ENCODE results near the gene SPATC1L.

SPATC1L gene

DNA sequence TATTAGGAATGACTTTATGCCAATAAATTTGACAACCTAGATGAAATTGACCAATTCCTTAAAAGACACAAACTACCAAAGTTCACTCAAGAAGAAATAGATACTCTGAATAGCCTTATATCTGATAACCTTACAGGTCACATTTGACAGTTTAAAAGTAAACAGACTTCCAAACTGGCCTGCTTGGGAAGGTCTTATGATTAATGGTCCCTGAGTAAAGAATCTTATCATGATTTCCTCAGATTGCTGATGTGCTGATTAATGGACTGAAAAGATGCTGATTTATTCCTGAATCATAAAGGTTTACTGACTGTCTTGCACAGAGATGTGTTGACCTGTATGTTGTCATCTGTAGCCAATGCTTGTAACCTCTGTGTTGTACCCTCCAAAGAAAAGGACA, 19.2 kb downstream of the SPATC1L start:
- DNase-seq (ENCODE audit: low read depth in 1 of 2, low spot score in 1 of 2) = no peak

DNA sequence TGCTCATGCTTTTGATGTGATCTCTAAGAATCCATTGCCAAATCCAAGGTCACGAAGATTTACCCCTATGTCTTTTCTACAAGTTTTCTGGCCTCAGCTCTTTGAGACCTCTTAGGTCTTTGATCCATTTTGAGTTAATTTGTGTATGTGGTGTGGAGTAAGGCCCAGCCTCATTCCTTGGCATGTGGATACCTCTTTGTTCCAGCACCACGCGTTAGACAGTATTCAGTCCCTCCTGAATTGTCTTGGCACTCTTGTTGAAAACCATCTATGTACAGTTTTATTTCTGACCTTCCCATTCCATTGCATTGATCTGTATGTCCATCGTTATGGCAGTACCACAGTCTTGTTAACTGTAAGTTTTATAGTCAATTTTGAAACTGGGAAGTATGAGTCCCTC, 20.9 kb downstream of the SPATC1L start:
- no peak for DNase-seq (ENCODE audit: low read depth in 1 of 2, low spot score in 1 of 2)

DNA sequence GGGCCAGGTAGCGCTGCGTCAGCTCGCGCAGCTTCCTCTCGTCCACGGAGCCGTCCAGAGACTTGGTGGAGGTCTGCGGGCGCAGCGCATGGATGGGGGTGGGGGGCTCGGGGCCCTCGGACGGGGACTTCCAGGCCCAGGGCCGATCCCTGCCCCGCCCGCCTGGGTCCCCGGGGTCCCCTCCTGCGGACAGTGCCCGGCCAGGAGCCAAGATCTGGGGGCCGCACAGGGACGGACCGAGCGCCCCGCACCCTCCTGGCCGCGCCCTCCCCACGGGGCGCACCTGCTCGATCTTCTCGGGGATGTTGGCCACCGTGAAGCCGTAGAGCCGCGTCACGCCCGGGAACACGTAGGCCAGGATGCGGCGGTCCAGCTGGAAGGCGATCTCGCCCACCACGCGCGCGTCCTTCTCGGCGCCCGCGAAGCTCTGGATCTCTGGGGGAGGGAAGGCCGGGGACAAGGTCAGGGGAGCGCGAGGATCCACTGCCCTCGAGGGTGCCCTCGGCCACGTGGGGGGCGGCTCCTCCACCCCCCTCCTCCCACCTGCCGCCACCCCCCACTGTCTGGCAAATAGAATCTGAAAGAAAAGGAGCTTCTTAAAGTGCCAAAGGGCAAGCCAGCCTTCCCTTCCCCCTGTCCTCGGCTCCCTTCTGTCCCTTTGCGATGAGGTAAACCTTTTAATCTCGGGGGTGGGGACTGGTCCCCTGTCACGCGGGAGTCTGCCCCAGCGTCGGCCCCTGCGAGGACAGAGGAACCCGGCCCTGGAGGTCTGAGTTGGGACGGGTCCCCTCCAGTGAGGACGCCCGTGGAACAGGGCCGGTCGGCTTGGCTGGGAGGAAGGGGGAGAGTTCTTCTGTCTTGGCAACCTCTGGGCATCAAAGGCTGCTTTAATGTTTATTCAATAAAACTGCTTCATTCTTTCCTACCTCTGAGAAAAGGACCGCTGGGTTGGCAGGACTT, 22.3 kb downstream of the SPATC1L start:
- no peak for DNase-seq (ENCODE audit: low read depth in 1 of 2, low spot score in 1 of 2)

DNA sequence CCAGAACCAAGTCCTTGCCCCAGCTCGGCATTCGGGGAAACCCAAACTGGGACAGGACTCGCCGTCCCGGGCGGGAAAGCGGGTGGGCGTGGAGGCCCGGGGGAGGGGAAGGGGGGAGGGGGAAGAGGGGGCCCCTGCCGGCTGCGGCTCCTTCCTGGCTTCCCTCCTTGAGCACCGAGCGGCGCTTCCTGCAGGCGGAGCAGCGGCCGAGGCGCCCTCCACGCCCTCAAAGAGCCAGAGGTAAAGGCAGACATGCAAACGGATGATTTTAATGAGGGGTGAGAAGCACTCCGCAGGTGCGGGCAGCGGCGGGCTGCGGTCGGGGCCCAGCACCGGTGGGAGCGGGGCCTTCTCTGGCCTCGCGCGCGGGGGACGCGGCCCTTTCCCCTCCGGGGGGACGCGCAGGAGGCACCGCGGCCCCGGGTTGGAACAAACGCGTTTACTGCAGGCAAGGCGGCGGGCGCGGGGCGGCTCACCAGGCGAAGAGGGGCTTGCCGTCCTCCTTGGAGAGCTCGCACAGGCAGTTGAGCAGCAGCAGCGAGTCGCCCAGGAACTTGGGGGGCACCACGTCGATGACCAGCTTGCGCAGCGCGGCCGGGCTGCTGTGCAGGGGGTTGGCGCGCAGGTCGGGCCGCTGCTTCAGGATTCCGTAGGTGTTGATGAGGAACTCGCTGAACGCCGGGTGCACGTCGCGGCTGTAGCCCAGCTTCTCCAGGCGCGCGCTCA, 23.2 kb downstream of the SPATC1L start:
- DNase-seq (ENCODE audit: low read depth in 1 of 2, low spot score in 1 of 2) = no peak

DNA sequence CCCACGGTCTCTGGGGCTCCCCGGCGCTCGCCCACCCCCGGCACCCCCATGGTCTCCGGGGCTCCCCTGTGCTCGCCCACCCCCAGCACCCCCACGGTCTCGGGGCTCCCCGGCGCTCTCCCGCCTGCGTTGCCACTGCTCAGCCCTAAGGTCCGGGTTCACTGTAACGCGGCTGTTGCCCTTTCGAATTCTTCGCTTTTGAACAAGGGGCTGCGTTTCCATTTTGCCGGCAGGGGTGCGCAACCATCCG, 23.7 kb downstream of the SPATC1L start:
- no peak for DNase-seq (ENCODE audit: low read depth in 1 of 2, low spot score in 1 of 2)

DNA sequence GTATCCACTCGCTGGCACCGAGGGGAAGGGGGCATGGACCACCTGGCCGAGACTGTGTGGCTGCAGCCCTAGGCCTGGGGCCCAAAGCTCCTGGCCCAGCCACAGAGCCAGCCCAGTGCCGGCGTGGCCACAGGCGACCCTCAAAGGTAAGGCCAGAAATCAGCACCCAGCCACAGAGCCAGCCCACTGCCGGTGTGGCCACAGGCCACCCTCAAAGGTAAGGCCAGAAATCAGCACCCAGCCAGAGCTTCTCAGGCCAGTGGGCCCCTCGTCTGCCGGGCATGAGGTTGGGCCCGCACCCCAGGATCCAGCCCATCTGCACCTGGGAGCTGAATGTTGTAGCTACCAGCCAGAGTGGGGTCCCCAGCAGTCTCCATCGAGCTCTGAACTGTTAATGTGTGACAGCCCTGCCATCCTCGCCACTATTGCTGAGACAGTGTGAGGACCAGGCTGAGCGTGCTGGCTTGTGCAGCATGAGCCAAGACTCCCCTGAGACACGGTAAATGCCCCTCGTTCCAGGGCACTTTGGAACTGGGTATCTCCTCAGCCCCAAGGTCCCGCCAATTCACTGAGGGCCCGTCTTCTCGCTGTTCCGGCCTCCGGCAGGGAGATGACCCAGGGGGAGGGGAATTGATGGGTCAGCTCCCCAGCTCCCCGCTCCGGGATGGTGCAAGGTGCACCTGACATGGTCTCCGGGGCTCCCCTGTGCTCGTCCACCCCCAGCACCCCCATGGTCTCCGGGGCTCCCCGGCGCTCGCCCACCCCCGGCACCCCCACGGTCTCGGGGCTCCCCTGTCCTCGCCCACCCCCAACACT, 24.2 kb downstream of the SPATC1L start:
- DNase-seq (ENCODE audit: low read depth in 1 of 2, low spot score in 1 of 2) = no peak

DNA sequence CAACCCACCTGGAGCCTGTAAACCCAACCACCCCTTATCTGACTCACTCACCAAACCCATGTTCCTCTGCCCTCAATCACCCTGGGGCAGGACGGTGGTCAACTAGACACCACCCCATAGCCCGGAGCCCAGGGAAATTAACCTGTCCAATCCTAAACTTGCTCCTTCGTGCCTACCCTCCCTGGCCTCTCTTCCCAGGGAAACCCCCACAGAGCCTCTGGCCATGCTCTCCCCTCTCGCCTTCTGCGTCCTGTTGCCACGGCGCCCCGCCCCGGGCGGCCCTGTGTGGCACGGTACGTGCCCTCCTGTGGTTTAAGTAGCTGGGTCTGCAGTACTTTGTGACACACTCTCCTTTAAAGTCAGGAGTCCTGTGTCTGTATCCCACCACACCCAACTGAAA, 24.9 kb downstream of the SPATC1L start:
- no peak for DNase-seq (ENCODE audit: low read depth in 1 of 2, low spot score in 1 of 2)

DNA sequence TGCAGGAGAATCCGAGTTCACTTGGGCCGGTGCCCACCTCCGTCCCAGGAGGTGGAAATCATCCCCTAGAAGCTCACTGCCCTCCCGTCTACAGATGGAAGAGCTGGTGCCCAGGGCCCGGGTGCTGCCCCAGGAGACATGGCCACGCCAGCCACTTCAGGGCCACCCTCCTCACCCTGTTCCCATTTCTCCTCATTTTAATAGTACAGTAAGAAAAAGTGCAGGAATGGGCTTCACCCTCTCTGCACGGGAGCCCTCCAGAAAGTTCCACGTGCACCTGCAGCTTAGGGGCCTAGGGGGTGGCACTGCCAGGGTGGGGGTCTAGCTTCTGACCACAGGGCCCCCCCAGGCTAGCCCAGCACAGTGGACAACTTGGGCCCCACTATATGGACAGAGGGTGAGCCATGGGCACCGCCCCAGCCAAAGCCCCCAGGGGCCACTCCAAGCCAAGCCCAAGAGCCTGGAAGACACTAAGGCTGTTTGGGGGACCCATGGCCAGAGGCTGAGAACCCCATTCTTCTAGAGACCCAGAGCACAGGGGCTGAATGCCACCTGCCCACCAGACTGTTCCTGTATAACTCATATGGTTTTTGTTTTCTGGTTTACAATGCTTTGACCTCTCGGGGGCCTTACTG, 25.5 kb downstream of the SPATC1L start:
- no peak for DNase-seq (ENCODE audit: low read depth in 1 of 2, low spot score in 1 of 2)

DNA sequence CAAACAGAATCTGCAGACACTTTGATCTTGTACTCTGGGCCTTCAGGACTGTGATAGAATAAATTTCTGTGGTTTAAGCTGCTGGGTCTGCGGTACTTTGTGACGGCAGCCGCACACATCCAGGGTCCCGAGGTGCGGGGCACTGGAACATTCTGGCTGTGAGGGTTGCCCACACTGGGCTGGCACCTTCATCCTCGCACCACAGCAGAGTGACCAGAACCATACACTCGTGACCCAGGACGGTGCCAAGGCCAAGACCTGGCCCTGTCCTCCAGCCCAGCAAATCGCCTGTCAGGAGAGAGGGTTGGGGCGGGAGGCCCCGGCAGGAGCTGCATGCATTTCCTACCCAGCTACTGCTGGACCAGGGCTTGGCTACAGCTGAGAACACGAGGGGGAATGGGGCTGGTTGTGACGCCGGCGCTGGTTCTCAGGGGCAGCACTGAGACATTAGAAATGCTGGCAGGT, 26.2 kb downstream of the SPATC1L start:
- DNase-seq (ENCODE audit: low read depth in 1 of 2, low spot score in 1 of 2) = no peak

DNA sequence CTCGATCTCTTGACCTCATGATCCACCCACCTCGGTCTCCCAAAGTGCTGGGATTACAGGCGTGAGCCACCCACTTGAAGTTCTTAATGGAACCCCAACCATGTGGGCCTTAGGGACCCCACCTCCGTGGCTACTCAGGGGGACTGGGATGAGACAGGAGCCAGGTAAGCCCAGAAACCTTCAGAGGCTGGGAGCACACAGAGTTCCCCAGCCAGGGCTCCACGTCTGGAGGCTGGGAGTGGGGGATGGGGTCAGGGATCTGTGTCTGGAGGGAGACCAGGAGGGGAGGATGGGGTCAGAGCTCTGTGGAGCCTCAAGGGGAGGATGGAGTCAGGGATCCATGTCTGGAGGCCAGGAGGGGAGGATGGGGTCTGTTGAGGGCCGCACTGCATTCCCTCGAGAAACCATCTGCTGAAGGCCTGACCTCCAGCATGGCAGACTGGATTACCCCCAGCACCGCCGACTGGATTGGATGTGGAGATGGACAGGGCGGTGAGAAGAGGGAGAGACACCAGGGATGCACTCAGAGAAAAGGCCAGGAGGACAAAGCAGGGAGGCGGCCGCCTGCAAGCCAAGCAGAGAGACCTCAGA, 26.8 kb downstream of the SPATC1L start:
- no peak for DNase-seq (ENCODE audit: low read depth in 1 of 2, low spot score in 1 of 2)

DNA sequence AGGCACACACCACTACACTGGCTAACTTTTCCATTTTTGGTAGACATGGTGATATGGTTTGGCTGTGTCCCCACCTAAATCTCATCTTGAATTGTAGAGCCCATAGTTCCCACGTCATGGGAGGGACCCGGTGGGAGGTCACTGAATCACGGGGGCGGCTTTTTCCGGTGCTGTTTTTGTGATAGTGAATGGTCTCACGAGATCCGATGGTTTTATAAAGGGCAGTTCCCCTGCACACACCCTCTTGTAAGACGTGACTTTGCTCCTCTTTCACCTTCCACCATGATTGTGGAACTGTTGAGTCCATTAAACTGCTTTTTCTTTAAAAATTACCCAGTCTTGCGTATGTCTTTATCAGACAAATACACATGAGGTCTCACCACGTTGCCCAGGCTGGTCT, 27.6 kb downstream of the SPATC1L start:
- DNase-seq (ENCODE audit: low read depth in 1 of 2, low spot score in 1 of 2) = no peak

DNA sequence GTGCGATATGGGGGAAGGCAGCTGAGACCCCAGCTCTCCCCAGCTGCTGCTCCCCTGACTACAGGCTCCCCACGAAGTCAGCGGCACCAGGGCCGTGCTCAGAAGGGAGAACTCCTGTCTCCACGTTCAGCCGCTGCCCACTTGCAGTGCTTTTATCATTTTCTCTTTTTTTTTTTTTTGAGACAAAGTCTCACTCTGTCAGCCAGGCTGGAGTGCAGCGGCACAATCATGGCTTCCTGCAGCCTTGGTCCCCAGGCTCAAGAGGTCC, 27.9 kb downstream of the SPATC1L start:
- no peak for DNase-seq (ENCODE audit: low read depth in 1 of 2, low spot score in 1 of 2)

DNA sequence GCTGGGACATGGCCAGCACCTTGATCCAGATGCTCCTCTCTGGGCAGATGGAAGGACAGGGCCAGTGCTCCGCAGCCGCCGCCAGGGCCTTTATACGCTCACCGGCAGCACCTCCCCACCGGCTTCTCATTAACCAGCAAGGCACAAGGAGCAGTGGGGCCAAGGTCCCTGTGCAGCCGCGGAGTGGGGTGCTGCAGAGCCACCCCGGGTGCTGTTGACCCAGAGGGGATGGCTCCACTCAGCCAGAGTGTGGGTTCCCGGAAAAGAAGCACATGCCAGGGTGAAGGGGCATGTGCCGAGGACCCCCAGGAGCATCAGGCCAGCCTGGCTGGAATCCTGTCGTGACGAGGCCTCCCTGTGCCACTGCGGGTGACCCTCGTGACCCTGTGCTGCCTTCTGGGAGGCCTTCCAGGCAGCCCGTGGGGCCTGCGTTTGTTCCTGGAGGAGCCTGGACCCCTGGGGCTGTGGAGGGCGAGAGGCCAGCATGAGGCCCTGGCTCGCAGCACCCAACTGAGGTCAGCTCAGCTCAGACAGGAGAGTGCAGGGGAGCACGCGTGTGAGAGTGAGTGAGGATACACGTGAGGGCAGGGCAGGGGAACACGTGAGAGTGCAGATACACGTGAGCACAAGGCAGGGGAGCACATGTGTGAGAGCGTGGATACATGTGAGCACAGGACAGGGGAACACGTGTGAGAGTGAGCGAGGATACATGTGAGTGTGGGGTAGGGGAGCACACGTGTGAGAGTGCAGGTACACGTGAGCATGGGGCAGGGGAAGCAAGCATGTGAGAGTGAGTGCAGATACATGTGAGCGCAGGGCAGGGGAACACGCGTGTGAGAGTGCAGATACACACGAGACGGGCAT, 28.5 kb downstream of the SPATC1L start, which contains the start of gene FTCD:
FTCD (minus strand) TSS at position 66 of the 864 bp plus-strand sequence; CDS start at position 10, 56 bp downstream.
- DNase-seq (ENCODE audit: low read depth in 1 of 2, low spot score in 1 of 2) = no peak

DNA sequence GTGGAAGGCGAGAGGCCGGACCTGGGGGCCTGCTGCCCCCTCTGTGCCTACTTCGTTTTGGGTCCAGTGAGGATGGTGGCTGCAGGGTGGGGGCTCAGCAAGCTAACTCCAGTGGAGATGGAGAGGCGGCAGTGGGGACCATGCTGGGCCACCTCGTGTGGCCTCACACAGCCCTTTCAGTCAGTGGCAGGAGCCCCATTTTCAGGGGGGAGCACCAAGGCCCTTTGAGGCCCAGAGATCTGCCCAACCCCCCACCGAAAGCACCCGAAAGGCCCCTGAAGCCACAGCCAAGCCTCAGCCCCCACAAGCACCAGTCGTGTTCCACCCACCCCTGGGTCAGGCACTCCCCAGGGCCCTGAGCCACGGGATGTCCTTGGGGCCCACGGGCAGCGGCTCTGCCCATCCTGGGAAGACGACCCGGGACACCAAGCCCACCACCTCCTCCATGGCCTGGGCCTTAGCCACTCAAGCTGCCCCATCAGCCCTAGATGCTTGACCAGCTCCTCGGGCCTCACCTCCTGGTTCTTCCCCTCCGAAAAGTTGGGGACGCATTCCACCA, 29.2 kb downstream of the SPATC1L start:
- no peak for DNase-seq (ENCODE audit: low read depth in 1 of 2, low spot score in 1 of 2)

DNA sequence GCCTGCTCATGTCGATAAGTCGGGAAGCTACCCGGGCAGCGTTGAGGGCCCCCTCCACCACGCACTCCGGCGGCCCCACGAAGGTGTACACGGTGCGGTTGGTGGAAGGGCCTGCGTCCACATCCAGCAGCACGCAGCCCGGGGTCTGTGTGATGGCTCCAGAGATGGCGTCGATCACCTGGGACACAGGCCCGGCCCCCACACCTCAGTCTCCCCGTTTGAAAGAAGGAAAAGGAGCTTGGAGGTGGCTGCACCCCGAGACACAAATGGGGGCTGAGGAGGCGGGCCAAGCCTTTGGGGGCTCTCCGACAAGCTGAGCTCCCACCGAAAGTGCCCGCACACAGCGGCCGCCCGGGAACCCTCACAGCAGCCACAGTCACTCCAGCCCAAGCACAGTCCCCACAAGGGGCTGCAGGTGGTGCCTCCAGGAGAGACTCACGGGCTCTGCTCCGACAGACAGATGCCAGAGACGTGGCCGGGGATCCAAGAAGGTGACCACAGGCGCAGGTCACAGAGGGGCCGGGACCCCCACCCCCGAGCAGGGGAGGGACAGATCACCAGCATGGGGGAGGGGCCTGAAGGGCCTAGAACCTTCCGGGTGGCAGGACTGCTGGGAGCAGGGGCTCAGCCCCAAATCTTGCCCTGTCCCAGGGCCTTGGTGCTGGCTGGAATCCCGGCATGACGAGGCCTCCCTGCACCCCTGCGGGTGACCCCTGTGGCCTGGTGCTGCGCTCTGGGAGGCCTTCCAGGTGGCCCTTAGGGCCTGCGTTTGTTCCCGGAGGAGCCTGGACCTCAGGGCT, 29.9 kb downstream of the SPATC1L start:
- DNase-seq (ENCODE audit: low read depth in 1 of 2, low spot score in 1 of 2) = no peak

DNA sequence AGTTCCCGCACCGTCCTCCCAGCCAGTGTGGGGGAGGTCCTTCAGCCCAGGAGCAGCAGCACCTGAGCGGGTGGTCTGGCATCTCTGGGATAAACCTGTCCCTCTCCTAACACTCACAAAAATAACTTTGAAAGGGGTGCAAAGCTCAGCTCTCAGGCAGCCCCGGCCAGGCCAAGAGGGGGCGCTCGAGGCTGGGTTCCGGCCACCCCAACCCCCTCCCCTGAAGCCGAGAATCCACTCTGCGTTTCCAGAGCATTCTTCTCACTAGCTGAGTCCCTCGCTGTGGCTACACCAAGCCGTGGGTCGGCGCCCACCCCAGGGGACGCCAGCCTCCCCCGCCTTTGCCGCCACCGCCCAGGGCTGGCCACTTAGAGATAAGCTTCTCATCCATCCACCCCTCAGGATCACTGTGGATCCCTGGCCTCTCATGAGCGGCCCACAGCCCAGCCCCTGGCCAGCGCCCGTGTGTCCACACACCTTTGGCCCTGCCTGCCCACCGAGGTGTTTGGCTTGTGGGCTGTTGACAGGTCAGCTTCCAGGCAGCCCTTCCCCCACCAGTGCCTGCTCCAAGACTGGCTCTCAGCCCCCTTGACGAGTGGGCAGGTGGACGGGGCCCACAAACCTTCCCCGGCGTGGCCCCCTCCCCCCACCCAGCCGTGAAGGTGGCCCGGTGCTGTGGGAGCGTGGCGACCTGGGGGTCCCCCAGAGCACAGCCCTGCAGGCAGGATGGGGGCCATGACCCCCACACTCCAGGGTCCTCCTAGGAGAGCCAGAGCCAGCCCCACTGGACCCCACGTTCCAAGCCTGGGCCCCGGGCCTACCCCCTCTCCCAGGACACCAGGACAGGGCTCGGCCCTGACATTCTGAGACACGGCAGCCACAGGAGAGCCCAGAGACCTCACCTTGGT, 30.8 kb downstream of the SPATC1L start:
- peak in 1 of 2 donors; percentile 44 for DNase-seq (ENCODE audit: low read depth in 1 of 2, low spot score in 1 of 2)

DNA sequence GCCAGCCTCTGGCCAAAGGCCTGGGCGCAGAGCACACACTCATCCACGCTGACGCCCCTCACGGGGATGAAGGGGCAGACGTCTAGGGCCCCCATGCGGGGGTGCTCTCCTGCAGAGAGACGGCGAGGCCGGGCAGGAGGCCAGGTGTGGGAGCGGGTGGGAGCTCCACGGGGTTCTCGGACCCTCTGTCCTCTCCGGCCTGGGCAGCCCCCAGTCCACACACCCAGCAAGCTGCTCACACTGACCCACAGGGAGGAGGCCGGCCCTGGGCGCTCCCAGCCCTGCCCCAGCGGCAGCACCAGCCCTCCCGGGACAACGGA, 31.4 kb downstream of the SPATC1L start:
- no peak for DNase-seq (ENCODE audit: low read depth in 1 of 2, low spot score in 1 of 2)
